SJSA1 (cell line): ENCODE results near the gene CHST8. TPM values are rescaled to one million over a fixed set of nuclear protein-coding genes. Genes with fewer than 3 reads are reported as not detected.

ENCODE experiments used
- total RNA-seq: library from RNA; depleted of rRNA; stranded (reverse); fragments of >200 nt; shearing (Covaris generic); gene quantifications from 2 replicates; pipeline ENCODE4 v1.2.3, GENCODE V29; 2014; rRNA removed

Gene CHST8
- total RNA-seq, 1 experiment from 2014 or later, result not detected

Other genes starting within 250 kb of the CHST8 start
- 55.5 and 58.9 TPM in 2 replicates for gene CEBPG, start 248.2 kb upstream of the CHST8 start, total RNA-seq
- 137 and 153 TPM in 2 replicates for gene PEPD, start 100.2 kb upstream of the CHST8 start, total RNA-seq
- gene KCTD15, start 174.9 kb downstream of the CHST8 start, total RNA-seq, result 3.0 and 4.3 TPM in 2 replicates